Cerebellar nuclear complex (tissue), 1 donor: ENCODE data around the gene TEFM.
"Not testable (repeated sequence)": the region's sequence is repeated elsewhere in the genome, so short reads cannot be mapped to it uniquely, and the experiment has no call there.

Experiments
- DNase-seq, 2 experiments: peaks; one replicate each; lab custom pipeline; 2025; lab: John Stamatoyannopoulos, UW

TEFM gene, protein sequence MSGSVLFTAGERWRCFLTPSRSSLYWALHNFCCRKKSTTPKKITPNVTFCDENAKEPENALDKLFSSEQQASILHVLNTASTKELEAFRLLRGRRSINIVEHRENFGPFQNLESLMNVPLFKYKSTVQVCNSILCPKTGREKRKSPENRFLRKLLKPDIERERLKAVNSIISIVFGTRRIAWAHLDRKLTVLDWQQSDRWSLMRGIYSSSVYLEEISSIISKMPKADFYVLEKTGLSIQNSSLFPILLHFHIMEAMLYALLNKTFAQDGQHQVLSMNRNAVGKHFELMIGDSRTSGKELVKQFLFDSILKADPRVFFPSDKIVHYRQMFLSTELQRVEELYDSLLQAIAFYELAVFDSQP

DNA sequence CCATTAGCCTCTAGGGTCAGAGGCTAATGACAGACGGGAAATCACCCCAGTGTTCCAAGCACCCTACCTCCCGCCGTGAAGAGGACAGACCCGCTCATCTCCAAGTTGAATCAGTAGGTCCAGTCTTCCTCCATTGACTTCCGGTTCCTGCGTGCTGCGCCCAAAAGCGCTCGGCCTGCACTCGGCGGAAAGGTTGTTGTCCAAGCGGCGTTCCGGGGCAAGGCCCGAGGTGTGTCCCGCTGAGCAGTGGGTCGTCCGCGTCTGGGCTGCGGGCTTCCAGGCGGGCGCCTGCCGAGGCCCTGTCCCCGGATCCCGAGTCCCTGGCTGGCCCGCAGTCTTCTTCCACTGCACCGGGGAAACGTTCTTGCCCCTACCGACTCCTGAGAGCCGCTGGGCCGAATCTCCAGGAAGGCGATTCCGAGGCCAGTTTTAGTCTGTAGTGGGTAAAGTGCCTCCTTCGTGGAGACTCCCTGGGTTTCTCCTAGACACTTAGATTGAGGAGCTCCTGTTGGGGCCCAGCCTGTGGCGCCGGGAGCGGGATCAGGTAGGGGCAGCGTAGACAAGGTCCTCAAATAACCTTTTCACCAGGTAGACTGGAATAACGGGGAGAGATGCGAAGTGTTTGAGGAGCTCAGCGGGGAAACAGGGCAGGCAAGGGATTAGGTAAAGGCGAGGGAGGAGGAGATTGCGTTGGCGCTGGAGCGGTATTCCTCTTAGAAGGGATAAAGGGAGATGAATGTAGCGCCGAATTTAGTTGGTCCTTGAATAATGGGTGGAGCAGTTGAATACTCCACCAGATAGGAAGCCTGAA, at the start of gene TEFM:
TEFM (minus strand) TSS at position 138 of the 811 bp plus-strand sequence; CDS start at position 98, 40 bp downstream.
- DNase-seq = peak; percentile 28 to 80

DNA sequence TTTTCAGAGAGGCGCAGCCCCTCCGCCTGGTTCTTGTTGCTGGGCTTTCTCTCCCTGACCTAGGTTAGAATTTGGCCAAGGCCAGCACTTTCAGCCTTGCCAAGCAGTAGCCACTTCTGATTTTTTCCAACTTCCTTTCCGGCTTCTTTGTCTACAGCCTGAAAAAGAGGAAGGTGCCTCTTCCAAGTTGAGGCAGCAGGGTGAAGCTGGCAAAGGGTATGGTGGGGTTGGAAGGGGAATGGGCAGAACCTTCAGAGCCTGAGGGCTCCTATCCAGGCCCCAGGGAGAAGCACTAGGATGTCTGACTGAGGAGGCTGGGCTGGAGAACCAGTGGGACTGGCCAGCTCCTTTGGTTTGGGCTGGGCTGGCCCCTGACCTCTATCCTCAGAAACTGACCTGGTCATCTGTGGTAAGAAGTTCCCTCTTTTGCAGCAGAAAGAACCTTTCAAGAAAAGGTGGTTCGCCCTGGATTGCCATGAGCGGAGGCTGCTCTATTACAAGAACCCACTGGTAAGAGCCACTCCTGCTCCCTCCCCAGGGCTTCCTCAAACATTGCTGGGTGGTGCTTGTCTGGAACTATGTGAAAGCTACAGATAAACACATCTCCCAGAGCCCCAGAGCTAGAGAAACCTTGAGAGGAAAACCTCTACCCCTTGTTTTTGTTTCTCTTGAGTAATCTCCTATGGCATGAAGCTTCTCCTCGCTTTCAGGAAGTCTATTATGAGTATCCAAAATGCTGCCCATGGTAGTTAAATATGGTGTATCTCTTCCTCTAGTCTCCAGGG, 48.2 kb upstream of the TEFM start:
- no peak for DNase-seq

DNA sequence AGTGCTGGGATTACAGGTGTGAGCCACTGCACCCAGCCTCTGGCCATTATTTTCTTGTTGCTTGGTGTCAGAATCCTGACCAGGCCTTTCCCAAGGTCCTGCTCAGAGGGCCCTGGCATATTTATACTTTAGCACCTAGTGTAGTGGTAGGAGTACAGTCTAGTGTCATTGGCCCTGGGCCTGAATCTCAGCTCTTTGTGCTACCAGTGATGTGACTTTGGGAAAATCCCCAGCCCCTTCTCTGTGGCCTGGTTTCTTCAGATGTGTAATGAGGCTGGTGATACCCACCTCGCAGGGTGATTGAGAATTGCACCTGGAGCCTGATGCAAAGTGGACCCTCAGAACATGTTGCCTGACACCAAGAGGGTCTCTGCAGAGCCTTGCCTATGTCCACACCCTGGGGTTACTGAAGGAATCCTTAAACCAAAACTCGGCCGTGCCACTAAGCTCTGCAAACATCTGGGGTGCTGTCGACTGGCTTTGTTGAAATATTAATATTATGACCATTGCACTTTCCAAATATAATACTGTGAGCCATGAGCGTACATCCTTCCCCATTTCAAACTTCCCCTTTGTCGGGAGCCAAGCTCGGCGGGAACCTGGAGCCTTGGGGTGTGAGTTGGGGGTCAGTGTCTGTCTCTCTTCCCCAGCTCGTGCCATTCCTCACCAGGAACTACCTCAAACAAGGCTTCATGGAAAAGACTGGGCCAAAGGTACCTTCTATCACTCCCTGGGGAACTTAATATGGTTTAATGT, 46.8 kb upstream of the TEFM start:
- no peak for DNase-seq

DNA sequence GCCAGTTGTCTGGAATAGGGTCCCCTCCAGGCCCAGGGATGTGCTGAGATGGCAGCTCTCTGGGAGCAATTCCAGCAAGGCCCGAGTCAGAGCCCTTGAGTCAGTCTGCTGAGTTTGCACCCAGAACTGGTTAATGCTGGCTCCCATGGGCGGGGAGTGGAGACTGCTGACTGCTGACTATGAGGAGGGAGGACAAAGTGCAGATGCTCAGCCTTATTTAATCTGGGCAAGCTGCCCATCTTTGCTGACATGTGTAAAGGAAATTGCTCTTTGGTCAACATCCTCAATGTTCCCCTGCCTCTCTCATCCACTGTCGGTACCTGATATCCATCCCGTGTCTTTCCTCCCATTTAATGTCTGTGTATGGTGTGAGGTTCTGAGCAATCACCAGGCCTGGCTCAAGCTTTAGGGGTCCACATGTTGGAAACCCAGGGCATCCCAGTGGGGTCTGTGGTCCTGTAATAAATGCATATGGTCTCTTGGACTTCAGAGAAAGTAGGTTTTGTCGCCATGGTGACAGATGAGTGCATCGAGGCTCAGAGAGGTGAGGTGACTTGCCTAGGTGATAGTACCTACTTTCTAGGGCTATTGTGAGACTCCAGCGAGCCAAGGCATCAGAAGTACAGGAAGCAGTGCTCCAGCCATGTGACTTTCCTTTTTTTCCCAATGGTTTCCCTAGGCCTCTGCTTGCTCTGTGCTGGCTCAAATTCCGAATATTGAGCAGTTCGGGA, 44.8 kb upstream of the TEFM start:
- no peak for DNase-seq

DNA sequence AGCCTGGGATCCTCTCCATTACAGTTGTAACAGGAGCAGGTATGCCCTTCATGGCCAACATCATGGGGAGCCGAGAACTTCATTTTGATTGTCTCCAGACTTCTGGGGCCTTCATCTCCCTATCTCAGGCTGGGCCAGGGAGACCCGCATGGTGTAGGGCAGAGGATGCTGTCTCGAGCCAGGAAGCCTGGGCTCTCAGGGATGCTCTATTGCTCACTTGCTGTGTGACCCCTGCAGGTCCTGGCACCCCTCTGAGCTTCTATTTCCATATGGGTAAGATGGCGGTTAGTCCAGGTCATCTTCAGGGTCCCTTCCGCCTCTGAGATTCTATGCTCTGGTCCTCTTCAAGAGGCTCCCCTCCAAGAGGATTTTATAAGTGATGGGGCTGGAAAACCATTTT, 44.2 kb upstream of the TEFM start:
- DNase-seq = no peak

DNA sequence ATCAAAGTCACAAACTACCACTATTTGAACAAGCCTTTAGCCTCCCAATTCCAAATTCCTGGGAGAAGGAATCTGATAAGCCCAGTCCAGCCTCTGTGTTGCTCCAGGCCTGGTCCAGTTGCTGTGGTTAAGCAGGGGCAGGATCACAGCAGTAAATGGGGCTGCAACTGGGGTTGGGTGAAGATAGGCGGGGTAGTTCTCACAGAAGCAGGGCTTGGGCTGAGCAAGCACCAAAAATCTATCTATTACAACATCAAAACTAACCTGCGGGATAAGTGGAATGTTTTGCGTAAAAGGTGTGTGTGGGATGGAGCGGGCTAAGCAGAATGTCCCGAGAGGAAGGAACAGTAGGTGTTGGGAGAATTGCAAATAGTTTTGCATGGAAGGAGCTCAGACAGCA, 41.8 kb upstream of the TEFM start:
- DNase-seq = no peak

DNA sequence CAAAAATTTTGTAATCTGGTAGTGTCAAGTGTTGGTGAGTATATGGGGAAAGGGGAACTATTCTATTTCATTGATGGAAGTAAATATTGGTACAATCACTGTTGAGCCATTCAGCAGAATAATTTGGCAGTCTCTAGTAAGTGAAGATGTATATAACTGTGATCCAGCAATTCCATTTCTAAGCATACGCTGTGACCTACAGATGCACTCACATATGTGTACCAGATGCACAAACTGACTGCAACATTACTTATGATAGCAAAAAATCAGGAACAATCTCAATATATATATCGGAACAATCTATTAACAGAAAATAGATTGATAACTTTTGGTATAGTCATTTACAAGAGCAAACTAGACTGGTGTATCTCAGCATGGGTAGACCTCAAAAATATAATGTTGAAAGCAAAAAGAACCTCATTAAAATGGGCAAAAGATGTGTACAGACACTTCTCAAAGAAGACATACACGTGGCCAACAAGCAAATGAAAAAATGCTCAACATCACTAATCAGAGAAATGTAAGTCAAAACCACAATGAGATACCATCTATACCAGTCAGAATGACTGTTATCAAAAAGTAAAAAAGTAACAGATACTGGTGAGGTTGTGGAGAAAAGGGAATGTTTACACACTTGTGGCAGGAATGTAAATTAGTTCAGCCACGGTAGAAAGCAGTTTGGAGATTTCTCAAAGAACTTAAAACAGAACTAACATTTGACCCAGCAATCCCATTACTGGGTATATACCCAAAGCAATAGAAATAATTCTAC, 36.5 kb upstream of the TEFM start:
- DNase-seq = no peak

DNA sequence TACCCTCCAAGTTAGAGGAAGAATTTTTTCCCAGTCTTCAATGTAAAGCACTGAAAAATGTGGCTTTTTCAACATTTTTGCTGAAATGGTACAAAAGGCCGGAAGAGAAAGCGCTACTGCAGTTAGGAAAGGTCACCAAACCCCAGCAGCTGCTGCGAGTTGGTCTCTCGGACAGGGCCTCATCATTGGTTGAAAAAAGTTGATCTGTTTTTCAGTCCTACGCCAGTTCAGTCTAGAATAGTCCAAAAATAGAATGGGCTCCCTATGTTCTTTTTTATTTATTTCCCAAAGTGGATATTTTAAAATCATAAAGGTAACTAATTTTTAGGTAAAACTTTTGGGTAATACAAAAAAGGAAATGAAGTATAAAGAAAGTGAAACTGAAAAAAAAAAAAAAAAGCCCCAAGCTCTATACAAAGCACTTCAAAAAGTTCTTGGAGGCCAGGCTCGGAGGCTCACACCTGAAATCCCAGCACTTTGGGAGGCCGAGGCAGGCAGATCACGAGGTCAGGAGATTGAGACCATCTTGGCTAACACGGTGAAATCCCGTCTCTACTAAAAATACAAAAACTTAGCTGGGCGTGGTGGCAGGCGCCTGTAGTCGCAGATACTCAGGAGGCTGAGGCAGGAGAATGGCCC, 33.1 kb upstream of the TEFM start:
- DNase-seq = no peak

DNA sequence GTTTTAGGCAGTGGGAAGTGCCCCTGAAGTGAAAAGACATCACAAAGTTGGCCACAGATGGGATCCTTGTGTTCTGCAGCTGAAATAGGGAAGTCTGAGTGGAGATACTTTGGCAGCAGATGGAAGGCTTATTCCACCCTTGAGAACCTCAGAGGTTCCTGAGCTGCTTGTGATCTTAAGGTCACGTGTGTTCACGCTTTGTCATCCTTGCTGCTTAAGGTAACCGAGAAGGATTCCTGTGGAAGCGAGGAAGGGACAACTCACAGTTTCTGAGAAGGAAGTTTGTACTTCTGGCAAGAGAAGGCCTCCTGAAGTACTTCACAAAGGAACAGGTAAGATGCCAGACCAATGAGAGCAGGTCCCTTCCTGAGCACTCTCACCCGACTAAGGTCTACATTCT, 27.9 kb upstream of the TEFM start:
- no peak for DNase-seq

DNA sequence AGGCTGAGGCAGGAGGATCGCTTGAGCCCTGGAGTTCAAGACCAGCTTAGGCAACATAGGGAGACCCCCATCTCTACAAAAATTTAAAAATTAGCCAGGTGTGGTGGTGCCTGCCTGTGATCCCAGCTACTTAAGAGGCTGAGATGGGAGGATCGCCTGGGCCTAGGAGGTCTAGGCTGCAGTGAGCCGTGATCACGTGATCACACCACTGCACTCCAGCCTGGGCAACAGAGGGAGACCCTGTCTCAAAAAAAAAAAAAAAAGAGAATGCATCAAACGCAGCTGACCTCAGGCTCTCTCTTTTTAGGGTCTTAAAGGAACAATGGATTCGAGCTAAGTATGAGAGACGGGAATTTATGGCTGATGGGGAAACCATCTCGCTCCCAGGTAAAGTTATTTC, 25.5 kb upstream of the TEFM start:
- not testable (repeated sequence) for DNase-seq

DNA sequence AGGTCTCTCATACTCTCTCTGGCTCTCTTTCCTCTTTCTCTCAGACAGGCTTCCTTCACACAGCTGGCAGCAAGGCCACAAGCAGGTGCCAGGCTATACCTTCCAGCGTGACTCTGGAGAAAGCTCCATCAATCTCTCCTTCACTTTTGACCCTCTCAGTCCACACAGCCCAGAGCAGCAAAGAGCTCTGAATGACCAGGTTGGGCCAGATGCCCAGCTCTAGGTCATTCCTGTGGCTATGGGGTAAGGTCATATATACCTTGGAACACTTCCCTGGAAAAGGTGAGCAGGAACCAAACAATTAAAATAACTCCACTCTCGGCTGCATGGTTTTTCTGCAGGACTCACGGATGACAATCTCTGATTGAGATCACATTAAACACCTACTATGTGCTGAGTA, 24.5 kb upstream of the TEFM start:
- no peak for DNase-seq

DNA sequence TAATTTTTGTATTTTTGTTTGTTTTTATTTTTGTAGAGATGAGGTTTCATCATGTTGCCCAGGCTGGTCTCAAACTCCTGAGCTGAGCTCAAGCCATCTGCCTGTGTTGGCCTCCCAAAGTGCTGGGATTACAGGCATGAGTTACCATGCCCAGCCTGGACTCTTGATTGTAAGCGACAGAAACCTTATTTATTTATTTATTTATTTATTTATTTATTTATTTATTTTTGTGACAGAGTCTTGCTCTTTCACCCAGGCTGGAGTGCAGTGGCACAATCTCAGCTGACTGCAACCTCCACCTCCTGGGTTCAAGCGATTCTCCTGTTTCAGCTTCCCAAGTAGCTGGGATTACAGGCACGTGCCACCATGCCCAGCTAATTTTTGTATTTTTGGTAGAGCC, 23.8 kb upstream of the TEFM start:
- DNase-seq = not testable (repeated sequence)

DNA sequence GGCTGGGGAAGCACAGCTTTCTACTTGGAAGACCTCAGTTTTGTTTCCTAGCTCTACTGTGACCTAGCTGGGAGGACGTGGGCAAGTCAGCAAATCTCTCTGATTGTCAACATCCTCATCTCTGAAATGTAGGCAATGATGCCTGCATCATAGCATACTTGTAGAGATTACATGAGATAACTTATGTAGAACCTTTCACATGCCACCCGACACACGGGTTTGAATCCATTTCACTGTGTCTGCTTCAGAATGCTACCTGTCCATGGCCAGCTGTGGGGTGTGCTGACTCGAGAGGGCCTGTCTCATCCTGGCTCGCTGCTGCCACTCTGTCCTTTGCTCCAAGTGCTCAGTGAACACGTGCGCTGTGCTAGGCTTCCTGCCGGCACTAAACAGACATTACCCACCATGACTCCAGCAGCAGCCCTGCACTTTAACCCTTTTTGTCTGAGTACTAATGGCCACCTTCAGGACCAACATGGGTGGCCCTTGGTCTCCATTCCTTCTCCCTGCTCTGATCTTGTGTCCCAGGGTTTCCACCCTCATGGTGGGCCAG, 23.1 kb upstream of the TEFM start:
- DNase-seq = no peak

DNA sequence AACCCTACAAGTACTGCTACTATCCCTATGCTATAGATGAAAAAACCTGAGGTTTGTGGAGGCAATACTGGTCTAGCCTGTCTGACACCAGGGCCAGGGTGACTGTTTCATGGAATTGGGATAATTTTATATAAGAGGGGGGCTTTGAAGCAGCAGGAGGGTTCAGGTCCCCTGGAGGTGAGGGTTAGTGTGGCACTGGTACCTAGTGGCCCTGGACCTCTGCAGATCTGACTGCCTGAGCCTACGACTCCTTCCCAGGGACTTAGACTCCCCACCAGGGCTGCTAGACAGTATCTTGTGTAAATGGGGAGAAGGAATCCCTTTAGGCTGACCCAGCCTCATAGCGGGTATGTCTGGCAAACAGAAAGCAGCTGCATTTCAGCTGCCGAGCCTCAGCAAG, 22.5 kb upstream of the TEFM start:
- DNase-seq = no peak

DNA sequence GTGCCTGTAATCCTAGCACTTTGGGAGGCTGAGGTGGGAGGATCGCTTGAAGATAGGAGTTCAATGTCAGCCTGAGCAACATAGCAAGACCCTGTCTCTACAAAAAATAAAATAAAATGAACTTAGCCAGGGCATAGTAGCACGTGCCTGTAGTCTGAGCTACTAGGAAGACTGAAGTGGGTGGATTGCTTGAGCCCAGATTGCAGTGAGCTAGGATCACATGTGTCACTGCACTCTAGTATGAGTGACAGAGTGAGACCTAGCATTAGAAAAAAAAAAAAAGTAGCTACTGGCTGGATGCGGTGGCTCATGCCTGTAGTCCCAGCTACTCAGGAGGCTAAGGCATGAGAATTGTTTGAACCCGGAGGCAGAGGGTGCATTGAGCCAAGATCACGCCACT, 21.7 kb upstream of the TEFM start:
- no peak for DNase-seq

DNA sequence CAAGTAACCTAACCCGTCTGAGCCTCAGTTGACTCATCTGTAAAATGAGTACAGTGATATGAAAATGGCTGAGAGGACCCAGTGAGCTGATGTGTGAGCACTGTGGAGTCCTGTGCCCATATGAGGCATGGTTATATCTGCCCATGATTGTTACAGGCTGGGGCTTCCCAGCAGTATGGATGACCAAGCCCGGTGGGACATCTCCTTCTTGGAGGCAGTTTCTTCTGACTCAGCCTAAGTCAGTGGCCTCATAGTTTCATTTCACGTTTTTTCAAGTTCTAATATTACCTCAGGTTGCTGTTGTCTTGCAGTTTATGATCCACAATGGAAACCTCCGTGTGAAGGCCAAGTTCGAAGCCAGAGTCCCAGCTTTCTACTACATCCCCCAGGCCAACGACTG, 20.5 kb upstream of the TEFM start:
- DNase-seq = no peak

DNA sequence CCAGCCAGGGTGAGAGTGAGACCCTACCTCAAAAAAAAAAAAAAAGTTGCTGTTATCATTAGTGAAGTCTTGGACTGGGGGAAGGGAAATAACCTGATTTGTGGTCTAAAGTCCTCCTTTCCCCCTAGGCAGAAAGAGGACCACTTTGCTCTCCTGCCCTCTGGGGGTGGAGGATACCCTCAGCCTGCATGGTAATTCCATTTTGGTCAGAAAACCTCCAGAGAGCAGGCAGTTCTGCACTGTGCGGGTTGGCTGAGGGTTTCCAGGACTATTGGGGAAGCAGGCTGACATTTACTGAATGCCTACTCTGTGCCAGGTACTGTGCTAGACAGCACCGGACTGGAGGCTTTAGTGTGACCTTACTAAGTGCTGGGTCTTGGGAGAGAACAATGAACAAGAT, 18.3 kb upstream of the TEFM start:
- DNase-seq = no peak

DNA sequence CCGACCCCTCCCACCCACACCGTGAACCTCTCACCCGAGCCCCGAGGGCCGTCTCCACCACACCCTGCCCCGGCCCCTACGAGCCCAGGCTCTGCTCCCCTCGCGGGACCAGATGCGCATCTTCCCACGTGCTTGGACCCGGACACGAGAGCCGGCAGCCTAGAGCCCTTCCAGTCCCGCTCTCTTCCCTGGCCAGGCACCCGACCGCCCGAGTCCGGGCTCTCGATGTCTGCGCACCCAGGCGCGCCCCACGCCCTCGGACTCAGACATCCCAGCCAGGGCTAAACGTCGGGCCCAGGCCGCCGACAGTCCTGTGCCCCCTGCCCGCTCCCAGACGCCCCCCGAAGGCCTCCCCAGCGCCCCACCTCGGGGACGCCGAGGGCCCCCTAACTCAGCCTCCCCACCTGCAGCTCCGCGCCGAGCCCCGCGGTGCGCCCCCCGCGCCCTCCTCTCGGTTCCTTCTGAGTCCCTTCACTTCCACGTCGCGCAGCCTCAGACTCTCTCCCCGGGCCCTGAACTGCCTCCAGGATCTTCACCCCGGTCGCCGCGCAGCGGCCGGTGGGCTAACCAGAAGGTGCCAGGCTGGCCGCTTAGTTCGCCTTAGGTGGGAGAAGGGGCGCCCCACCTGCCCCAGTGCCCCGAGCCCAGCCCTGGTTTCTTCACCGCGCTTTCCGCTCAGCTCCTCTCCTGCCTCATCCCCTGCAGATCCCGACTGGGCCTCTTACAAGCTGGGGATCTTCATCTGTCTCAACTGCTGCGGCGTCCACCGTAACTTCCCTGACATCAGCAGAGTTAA, 16.4 kb upstream of the TEFM start:
- no peak for DNase-seq
